Measurements from ENCODE around the gene TMEM233.

Gene TMEM233

DNA sequence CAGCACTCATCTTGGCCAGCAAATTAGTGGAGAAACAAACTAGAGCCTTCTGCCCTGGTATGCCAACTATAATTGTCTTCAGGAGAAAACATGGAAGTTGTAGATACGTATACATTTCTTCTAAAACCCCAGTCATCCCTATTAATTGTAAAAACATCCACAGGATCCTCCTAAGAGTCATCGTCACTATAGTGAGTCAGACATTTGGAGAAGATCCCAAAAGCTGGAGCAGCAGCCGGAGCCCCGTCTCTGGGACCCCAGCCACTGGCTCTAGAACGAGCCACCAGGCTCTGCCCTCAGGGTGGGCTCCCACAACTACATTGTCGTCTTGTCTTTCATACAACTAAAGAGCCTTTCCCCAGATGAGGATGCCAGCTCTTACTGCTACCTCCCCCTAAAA lies 89.8 kb downstream of the TMEM233 start:
- no peak for FAIRE-seq

DNA sequence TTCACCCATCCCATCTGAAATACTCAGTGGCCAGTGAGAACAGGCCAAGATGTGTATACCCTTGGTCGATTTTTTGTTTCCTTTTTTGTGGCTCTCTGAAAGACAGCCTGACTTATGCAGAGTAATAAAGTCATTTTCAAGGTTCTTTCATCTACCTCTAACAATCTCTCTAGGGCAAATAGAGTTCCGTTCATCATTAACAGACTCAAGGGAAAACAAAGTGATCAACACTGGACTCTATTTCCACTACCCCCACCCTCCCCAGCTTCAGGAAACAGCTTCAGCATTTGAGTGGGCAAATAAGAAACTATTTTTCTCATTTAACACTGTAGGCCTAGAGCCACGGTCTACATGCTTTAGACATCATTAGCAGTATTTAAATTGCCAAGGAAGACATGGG lies 90.2 kb downstream of the TMEM233 start:
- FAIRE-seq, result no peak

DNA sequence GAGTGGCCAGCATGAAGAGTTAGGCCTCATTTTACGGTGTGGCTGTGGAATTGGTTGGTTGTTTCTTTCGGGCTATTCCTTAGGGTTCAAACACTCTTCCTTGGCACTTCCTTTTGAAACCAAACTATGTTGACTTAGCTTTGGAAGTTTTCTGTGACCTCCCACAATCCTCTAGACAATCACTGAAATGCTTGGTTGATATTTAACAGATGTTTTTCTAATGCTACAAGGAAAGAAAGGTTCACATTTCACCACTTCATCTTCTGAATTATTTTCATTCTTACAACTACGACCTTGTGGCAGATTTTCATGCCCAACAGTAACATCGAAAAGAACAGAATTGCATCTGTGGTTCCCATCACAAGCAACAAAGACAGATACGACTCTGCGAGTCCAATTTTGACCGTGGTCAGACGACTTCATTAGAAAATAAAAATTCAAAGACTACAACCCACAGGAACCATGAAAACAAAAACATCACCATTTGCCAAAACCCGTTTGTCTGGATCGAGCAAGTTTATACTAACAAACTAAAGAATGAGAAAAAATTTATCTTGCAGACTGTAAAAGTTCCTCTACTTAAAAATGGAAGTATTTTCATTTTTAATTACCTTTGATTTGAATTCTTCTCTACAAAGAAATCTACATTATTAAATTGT lies 91.3 kb downstream of the TMEM233 start:
- FAIRE-seq, result no peak

DNA sequence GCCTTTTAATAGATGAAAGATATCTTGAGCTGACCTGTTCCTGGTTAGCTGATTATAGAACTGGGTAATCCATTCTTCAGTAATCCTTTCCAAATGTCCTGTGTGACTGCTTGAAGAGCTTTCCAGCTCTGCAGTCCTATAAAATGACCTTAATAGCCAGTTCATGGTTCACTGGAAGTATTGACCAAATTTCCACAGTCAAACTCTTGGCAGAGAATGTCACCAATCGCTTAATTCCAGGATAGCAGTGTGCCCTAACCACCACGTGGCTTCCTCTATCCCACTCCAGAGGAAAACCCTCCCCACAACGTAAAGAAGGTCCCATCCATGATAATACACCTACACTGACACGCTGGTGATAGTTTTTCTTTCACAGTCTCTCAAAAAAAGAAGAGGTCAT lies 91.8 kb downstream of the TMEM233 start:
- no peak for FAIRE-seq

DNA sequence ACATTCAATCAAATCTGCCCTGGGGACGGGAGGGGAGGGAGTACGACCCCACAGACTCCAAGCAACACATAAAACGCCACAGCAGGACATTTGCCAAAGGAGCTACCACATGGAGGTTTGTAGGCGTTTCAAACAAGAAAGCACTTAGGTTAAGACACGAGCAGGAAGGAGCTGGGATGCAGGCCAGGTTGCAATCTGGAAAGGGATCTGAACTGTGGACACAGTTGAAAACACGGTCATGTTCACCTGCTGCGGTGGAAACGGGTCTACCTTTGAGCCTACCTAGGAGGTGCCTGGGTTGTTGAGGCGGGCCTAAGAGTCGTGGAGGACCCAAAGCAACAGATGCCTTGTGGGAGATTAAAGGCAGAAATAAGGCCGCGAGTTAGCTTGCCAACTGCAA lies 92.8 kb downstream of the TMEM233 start:
- no peak for FAIRE-seq

DNA sequence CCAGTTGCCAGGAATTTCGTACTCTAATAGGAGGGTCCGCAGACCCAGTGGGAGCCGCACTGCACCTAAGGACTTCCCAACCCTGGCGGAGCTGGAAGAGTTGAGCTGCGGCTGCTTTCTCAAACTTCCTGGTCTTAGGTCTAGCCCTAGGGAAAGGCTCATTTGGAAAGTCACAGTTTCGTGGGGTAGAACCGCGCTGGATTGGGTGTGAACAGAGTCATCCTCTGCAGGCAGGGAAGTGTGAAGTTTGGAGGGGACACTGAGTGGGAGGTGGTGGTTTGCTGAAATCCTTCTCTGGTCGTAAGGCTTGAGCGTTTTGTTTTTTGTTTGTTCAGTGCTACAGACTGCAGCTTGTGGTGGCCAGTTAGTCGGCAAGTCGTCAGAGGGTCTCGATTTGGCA lies 93.2 kb downstream of the TMEM233 start:
- FAIRE-seq, result no peak

DNA sequence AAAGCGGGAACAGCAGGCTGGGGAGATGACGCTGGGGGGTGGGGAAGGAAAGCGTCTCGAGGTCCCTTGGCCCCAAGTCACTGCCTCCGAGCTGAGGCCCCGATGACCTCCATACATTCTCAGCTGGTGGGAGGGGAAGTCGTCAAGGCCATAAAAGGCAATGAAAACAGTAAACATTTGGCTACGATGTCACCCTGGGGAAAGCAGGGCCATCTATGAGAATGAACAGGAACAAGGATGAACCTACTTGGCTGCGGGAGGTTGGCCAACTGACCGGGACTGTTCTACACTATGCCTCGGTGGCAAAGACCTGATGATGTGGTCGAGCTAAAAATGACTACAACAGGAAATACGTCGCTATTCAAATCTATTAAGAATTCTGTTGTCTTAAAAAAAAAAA lies 93.8 kb downstream of the TMEM233 start:
- FAIRE-seq, result no peak

DNA sequence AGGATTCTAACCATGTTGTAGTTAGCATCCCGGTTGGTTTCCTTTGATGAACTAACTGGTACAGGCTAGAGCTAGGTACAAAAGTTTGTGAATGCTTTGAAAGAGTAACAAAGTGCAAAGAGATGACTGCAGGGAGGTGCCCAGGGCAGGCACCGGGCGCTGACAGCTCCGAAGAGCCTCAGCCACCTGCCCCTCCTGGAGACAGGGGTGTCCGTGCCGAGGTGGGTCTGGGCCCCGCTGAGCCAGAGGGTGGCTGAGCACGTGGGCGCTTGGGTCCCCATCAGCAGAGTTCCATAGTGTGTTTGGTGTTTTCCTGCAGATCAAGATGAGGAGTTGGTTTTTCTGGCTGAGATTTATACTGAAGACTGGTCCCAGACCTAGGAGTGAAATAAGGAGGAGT lies 94.3 kb downstream of the TMEM233 start:
- FAIRE-seq, result no peak

DNA sequence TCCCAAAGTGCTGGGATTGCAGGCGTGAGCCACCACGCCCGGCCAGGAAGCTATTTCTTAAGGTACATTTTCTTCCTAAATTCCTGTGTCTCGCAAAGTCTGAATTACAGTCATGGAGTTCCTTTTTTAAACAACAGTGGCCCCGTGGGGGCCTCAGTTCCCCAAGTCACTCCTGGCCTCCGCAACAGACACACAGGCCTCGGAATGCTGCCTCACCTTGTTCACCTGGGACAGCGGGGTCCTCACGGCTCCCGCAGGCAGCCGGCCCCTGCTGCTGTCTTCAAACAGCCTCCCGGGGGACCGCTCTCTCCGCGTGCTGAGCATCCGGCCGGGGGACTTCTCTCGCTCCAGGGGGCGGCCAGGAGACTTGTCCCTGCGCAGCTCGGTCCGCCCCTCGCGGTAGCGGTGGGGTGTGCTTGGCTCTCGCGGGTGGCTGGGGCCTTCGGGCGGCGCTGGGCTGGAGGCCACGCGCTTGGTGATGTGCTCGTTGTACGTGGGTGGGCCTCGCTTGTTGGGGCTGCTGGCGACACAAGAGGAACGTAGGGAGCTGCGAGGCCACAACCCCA lies 96.4 kb downstream of the TMEM233 start:
- no peak for FAIRE-seq

DNA sequence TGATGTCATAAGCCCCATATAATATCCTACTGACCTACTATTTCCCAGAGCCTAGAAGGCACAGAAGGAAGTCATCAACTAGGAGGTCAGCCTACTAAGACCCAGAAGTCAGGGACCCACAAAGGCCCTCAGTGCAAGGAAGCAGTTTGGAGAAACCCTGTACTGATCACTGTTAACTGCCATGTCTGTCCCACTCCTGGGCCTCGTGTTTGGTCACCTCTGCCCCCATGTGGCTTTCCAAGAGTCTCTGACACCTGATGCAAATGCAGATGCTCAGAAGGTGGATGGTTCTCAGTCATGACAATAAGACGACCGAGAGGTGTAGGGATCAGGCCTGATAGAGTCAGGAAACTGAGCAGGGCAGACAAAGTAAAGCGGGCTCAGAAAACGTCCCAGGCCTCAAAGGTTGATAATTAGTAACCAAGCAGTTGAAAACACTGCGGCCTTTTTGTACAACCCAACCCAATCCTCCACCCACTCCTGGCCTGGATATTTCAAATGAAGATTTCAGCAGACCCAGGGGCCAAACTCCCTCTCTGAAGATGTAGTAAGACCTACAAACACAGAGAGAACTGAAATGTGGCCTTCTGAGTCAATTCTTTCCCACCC lies 97.7 kb downstream of the TMEM233 start:
- no peak for FAIRE-seq

DNA sequence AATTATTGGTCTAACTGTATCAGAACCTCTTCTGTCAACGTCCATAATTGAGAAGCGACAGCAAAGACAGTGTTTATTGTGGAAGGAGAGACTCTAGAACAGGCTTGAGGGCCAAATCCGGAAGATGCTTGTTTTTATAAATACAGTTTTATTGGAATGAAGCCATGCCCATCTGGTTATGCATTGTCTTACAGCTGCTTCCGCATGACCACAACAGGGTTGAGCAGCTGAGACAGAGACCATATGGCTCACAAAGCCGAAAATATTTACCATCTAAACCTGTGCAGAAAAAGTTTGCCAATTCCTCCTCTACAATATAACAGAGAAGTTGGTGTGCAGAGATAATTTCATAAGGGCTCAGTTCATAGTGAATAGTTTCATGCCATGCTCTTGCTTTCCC lies 98.8 kb downstream of the TMEM233 start:
- FAIRE-seq, result no peak

Measured in A204.1 (cell line).